Measurements from ENCODE around the gene EXOSC5.
"Not testable (repeated sequence)": the region's sequence is repeated elsewhere in the genome, so short reads cannot be mapped to it uniquely, and the experiment has no call there.

Gene EXOSC5

GRCh38 chr19:41376241-41376997, 20.7 kb downstream of the EXOSC5 start, which contains the start of gene TMEM91:
TMEM91 (plus strand) TSS chr19:41376533; CDS start chr19:41378310, 1,777 bp downstream.
- no peak for DNase-seq (ENCODE audit: extremely low read depth, low read depth)
- TF ChIP-seq, protein P1, sequence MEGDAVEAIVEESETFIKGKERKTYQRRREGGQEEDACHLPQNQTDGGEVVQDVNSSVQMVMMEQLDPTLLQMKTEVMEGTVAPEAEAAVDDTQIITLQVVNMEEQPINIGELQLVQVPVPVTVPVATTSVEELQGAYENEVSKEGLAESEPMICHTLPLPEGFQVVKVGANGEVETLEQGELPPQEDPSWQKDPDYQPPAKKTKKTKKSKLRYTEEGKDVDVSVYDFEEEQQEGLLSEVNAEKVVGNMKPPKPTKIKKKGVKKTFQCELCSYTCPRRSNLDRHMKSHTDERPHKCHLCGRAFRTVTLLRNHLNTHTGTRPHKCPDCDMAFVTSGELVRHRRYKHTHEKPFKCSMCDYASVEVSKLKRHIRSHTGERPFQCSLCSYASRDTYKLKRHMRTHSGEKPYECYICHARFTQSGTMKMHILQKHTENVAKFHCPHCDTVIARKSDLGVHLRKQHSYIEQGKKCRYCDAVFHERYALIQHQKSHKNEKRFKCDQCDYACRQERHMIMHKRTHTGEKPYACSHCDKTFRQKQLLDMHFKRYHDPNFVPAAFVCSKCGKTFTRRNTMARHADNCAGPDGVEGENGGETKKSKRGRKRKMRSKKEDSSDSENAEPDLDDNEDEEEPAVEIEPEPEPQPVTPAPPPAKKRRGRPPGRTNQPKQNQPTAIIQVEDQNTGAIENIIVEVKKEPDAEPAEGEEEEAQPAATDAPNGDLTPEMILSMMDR (IDR thresholded peaks at IDR 0.05; ENCODE audit: low read depth, low read length), result no peak

- TF ChIP-seq, protein P1 (IDR thresholded peaks at IDR 0.05; ENCODE audit: low read depth, low read length), result no peak
- DNase-seq (ENCODE audit: extremely low read depth, low read depth), result peak; percentile 84
These were observed 23.2 kb downstream of the EXOSC5 start for GRCh38 chr19:41373993-41374392.

GRCh38 chr19:41372501-41372900, 24.7 kb downstream of the EXOSC5 start:
- no peak for DNase-seq (ENCODE audit: extremely low read depth, low read depth)

DNA sequence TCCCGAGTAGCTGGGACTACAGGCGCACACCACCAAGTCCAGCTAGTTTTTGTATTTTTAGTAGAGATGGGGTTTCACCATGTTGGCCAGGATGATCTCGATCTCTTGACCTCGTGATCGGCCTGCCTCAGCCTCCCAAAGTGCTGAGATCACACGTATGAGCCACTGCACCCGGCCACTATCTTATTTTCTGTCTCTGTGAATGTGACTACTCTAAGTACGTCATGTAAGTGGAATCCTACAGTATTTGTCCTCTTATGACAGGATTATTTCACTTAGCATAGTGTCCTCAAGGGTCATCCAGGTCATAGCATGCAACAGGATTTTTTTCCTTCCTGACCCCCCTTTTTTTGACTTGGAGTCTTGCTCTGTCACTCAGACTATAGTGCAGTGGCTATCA, 25.6 kb downstream of the EXOSC5 start:
- TF ChIP-seq, protein P1 (IDR thresholded peaks at IDR 0.05; ENCODE audit: low read depth, low read length), result no peak

More at GRCh38 chr19:41372501-41372900, 24.7 kb downstream of the EXOSC5 start:
- TF ChIP-seq, protein P1 (IDR thresholded peaks at IDR 0.05; ENCODE audit: low read depth, low read length), result no peak

DNA sequence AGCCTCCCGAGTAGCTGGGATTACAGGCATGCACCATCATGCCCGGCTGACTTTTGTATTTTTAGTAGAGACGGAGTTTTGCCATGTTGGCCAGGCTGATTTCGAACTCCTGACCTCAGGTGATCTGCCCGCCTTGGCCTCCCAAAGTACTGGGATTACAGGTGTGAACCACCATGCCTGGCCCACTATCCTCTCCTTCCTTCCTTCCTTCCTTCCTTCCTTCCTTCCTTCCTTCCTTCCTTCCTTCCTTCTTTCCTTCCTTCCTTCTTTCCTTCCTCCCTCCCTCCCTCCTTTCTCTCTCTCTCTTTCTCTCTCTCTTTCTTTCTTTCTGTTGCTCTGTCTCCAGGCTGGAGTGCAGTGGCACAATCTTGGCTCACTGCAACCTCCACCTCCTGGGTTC, 26.0 kb downstream of the EXOSC5 start:
- DNase-seq (ENCODE audit: extremely low read depth, low read depth), result not testable (repeated sequence)

More for the DNA sequence above, 25.6 kb downstream of the EXOSC5 start:
- DNase-seq (ENCODE audit: extremely low read depth, low read depth), result no peak

DNA sequence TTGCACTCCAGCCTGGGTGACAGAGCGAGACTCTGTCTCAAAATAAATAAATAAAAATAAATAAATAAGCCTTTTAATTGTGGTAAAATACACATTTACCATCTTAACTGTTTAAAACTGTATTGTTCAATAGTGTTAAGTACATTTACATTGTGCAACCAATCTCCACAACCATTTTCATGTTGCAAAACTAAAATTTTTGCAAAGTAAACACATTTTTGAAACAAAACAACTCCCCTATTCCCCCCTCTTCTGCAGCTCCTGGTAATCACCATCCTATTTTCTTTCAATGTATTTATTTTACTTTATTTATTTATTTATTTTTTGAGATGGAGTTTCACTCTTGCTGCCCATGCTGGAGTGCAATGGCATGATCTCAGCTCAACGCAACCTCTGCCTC, 27.4 kb downstream of the EXOSC5 start:
- TF ChIP-seq, protein P1 (IDR thresholded peaks at IDR 0.05; ENCODE audit: low read depth, low read length), result no peak
- DNase-seq (ENCODE audit: extremely low read depth, low read depth), result no peak

- TF ChIP-seq, protein P1 (IDR thresholded peaks at IDR 0.05; ENCODE audit: low read depth, low read length), result no peak
- peak; percentile 78 for DNase-seq (ENCODE audit: extremely low read depth, low read depth)
These were observed 29.3 kb downstream of the EXOSC5 start for GRCh38 chr19:41367848-41368301.

All from AG09319 (cell line).